AG04449 (cell line): ENCODE results near the gene RNF169.
"Not testable (repeated sequence)": the region's sequence is repeated elsewhere in the genome, so short reads cannot be mapped to it uniquely, and the experiment has no call there.

Experiments
- CTCF ChIA-PET: fragments of 350-600 bp; formaldehyde crosslinking; extraction: SDS; loops from one replicate; lab custom pipeline; 2021; ENCODE audit warnings: antibody characterized with exemption; lab: Yijun Ruan, JAX
- POLR2A ChIA-PET: fragments of 400-600, 350-600 bp; formaldehyde crosslinking; extraction: SDS; loops from one replicate; lab custom pipeline; 2020; ENCODE audit warnings: antibody characterized with exemption, inconsistent platforms; lab: Yijun Ruan, JAX
- DNase-seq: peaks from one replicate; pipeline ENCODE4 v3.0.0-alpha.2; 2010; ENCODE audit warnings: low read depth, low spot score
- H3K4me3 ChIP-seq: 2 replicates; pipeline ENCODE4 v1.5.1; 2011; ENCODE audit warnings: low read depth, mild to moderate bottlenecking, control low read depth, low read length
- CTCF ChIP-seq: IDR thresholded peaks from one replicate; pipeline ENCODE4 v1.5.1; 2011; ENCODE audit warnings: mild to moderate bottlenecking, moderate library complexity, low read length, control low read depth, inconsistent platforms; ENCODE audit not compliant: insufficient read depth; ENCODE audit errors: missing control alignments

RNF169 gene

GRCh38 chr11:74754507-74755252 is 6.0 kb downstream of the RNF169 start:
- peak overlapping the region; percentile 23 for H3K4me3 ChIP-seq
- POLR2A ChIA-PET = interaction anchor here (0.6 to 1.0 kb wide), 2 partner anchors 14 to 38 kb away, joined by 3 read pairs; no protein-coding TSS in a partner anchor
- no peak for TF ChIP-seq CTCF
- CTCF ChIA-PET = interaction anchor here (0.8 to 3.4 kb wide), 5 partner anchors 11 to 53 kb away, joined by 3 to 17 read pairs (median 4); no protein-coding TSS in a partner anchor
- DNase-seq = peak; percentile 89

GRCh38 chr11:74755395-74755995 is 6.8 kb downstream of the RNF169 start:
- POLR2A ChIA-PET = interaction anchor here (0.6 to 1.0 kb wide), 2 partner anchors 13 to 39 kb away, joined by 3 read pairs; no protein-coding TSS in a partner anchor
- no peak for TF ChIP-seq CTCF
- CTCF ChIA-PET = interaction anchor here (1.0 to 3.4 kb wide), 4 partner anchors 12 to 17 kb away, joined by 3 to 17 read pairs (median 4); no protein-coding TSS in a partner anchor
- no peak for DNase-seq
- no peak overlapping the region for H3K4me3 ChIP-seq

GRCh38 chr11:74756571-74756970 is 7.9 kb downstream of the RNF169 start:
- no peak for DNase-seq
- CTCF ChIA-PET = interaction anchor here (2.0 kb wide), 1 partner anchor 13 kb away, joined by 5 read pairs; no protein-coding TSS in a partner anchor
- POLR2A ChIA-PET = no interaction called here
- H3K4me3 ChIP-seq = no peak overlapping the region
- TF ChIP-seq CTCF = no peak

- POLR2A ChIA-PET = no interaction called here
- TF ChIP-seq CTCF = no peak
- CTCF ChIA-PET = no interaction called here
- H3K4me3 ChIP-seq = no peak overlapping the region
- DNase-seq = no peak
Measured at GRCh38 chr11:74766905-74767304, 18.3 kb downstream of the RNF169 start.

- ChIA-PET CTCF (interaction anchor here (1.2 kb wide), 1 partner anchor 14 kb away, joined by 3 read pairs; no protein-coding TSS in a partner anchor), POLR2A (interaction anchor here (1.0 to 1.2 kb wide), 2 partner anchors 13 kb away, joined by 3 read pairs; no protein-coding TSS in a partner anchor)
- not testable (repeated sequence) for H3K4me3 ChIP-seq, DNase-seq
Measured at GRCh38 chr11:74768172-74768651, 19.6 kb downstream of the RNF169 start.

- ChIA-PET POLR2A (interaction anchor here (1.2 kb wide), 1 partner anchor 14 kb away, joined by 3 read pairs; no protein-coding TSS in a partner anchor), CTCF (interaction anchor here (1.1 to 1.2 kb wide), 2 partner anchors 14 to 15 kb away, joined by 3 read pairs; no protein-coding TSS in a partner anchor)
- DNase-seq = no peak
- no peak overlapping the region for H3K4me3 ChIP-seq
- TF ChIP-seq CTCF = no peak
Measured at GRCh38 chr11:74769055-74769707, 20.5 kb downstream of the RNF169 start.
